HEK293 (cell line): ENCODE measurements around the gene MPEG1.

Source experiments
- CTCF ChIP-seq: fragments of 450-650 bp; formaldehyde crosslinking; IDR thresholded peaks from 2 replicates; pipeline ENCODE4 v1.5.1; 2016; ENCODE audit warnings: missing biosample characterization, missing genetic modification characterization
- ELK4 ChIP-seq: IDR thresholded peaks from 2 replicates; pipeline ENCODE4 v1.6.1; 2011; ENCODE audit warnings: mild to moderate bottlenecking, low read depth, low read length, borderline replicate concordance
- MEIS1 ChIP-seq: sonication (generic); formaldehyde crosslinking; IDR thresholded peaks from 2 replicates; pipeline ENCODE4 v1.8.1; 2022; ENCODE audit warnings: missing genetic modification reagents, mild to moderate bottlenecking, borderline replicate concordance
- PBX3 ChIP-seq: sonication (generic); formaldehyde crosslinking; IDR thresholded peaks from 2 replicates; pipeline ENCODE4 v1.8.1; 2022; ENCODE audit warnings: mild to moderate bottlenecking, moderate library complexity, missing genetic modification reagents
- REST ChIP-seq: fragments of 450-650 bp; formaldehyde crosslinking; IDR thresholded peaks from 2 replicates; pipeline ENCODE4 v1.5.1; 2016; ENCODE audit warnings: missing biosample characterization, missing genetic modification characterization
- ZNF155 ChIP-seq: fragments of 450-650 bp; formaldehyde crosslinking; IDR thresholded peaks from 2 replicates; pipeline ENCODE4 v1.5.1; 2016; ENCODE audit warnings: missing biosample characterization, missing genetic modification characterization
- ZNF24 ChIP-seq: fragments of 450-650 bp; formaldehyde crosslinking; IDR thresholded peaks from 2 replicates; pipeline ENCODE4 v1.5.1; 2016; ENCODE audit warnings: missing biosample characterization, missing genetic modification characterization
- ZNF274 ChIP-seq, 2 experiments: fragments of 200-500 bp in 1 of 2; fragments of 450-650 bp in 1 of 2; sonication (Bioruptor generic) in 1 of 2; formaldehyde crosslinking in 1 of 2; IDR thresholded peaks; 2 replicates each; pipeline versions ENCODE4 v1.5.1 to v1.6.1; 2014 to 2016; ENCODE audit warnings: borderline replicate concordance in 1 of 2, inconsistent platforms in 1 of 2, low read length in 1 of 2, missing biosample characterization in 1 of 2, missing genetic modification characterization in 1 of 2
- ZNF548 ChIP-seq: fragments of 450-650 bp; formaldehyde crosslinking; IDR thresholded peaks from 2 replicates; pipeline ENCODE4 v1.5.1; 2016; ENCODE audit warnings: missing biosample characterization, missing genetic modification characterization
- ZNF830 ChIP-seq: fragments of 450-650 bp; IDR thresholded peaks from 2 replicates; pipeline ENCODE4 v1.5.0; 2018; ENCODE audit warnings: missing biosample characterization, missing genetic modification characterization, low read depth, mild to moderate bottlenecking, moderate library complexity
- ZSCAN18 ChIP-seq: fragments of 450-650 bp; formaldehyde crosslinking; IDR thresholded peaks from 2 replicates; pipeline ENCODE4 v1.5.1; 2016; ENCODE audit warnings: missing biosample characterization, missing genetic modification characterization
- ZXDB ChIP-seq: fragments of 450-650 bp; formaldehyde crosslinking; IDR thresholded peaks from 2 replicates; pipeline ENCODE4 v1.5.1; 2016; ENCODE audit warnings: missing biosample characterization, missing genetic modification characterization
- TF ChIP-seq, protein P1 (sequence below): fragments of 450-650 bp; formaldehyde crosslinking; IDR thresholded peaks from 2 replicates; pipeline ENCODE4 v1.5.1; 2016; ENCODE audit warnings: missing biosample characterization, missing genetic modification characterization

GRCh38 chr11:59186130-59186594 lies 26.6 kb downstream of the MPEG1 start:
- TF ChIP-seq CTCF (tag by site-specific recombination) (no peak), ZNF274 (IDR thresholded peaks at IDR 0.05; ENCODE audit: low read length) (no peak), ZNF274 (tag by site-specific recombination; IDR thresholded peaks at IDR 0.05; ENCODE audit: borderline replicate concordance) (no peak), PBX3 (CRISPR knock-in tag) (no peak), ELK4 (no peak), MEIS1 (CRISPR knock-in tag) (no peak), ZNF24 (no peak), ZNF548 (tag by site-specific recombination) (no peak), REST (tag by site-specific recombination) (no peak), ZXDB (tag by site-specific recombination) (no peak), ZSCAN18 (no peak), ZNF155 (no peak), ZNF830 (no peak)
- TF ChIP-seq, protein P1, sequence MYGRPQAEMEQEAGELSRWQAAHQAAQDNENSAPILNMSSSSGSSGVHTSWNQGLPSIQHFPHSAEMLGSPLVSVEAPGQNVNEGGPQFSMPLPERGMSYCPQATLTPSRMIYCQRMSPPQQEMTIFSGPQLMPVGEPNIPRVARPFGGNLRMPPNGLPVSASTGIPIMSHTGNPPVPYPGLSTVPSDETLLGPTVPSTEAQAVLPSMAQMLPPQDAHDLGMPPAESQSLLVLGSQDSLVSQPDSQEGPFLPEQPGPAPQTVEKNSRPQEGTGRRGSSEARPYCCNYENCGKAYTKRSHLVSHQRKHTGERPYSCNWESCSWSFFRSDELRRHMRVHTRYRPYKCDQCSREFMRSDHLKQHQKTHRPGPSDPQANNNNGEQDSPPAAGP (tag by site-specific recombination): no peak
